ENCODE results near the gene LDLRAD4. TPM values are rescaled to one million over a fixed set of nuclear protein-coding genes. Genes with fewer than 3 reads are reported as not detected.

The LDLRAD4 gene
- total and polyA plus RNA-seq, 2 donors (not counting 1 experiment from before 2014, with no cell fraction given), result 13.9 to 35.7 TPM

- Histone ChIP-seq H4K20me1 (ENCODE audit: control insufficient read depth, insufficient read depth, low read length, poor library complexity, severe bottlenecking) (no peaks in the 10 kb centered on the region), H3K4me3 (ENCODE audit: control extremely low read depth in 1 of 5, extremely low read depth in 1 of 5, insufficient read depth in 1 of 5, low read depth in 2 of 5, low read length in 4 of 5) (no peak overlapping the region), H3K4me2 (replicated peaks; ENCODE audit: low read depth, low read length, poor library complexity, severe bottlenecking) (peak overlapping the region; percentile 5), H3K36me3 (replicated peaks in 1 of 2; ENCODE audit: control extremely low read depth in 1 of 2, control insufficient read depth in 1 of 2, extremely low read depth in 1 of 2, insufficient read depth in 2 of 2, low read length in 1 of 2) (peaks cover 0 to 4% of the 10 kb centered on the region in 2 experiments), H3K9me3 (ENCODE audit: control extremely low read depth in 1 of 3, control insufficient read depth in 2 of 3, insufficient read depth in 1 of 3, low read length in 2 of 3) (no peaks in the 10 kb centered on the region), H3K27me3 (replicated peaks in 1 of 4; ENCODE audit: control extremely low read depth in 1 of 4, control insufficient read depth in 3 of 4, insufficient read depth in 4 of 4, low read length in 3 of 4) (no peaks in the 10 kb centered on the region), H3K27ac (ENCODE audit: low read length in 2 of 2) (no peak overlapping the region), H2AFZ (ENCODE audit: insufficient read depth, low read depth, low read length, poor library complexity, severe bottlenecking) (no peak overlapping the region), H3K9ac (ENCODE audit: low read length) (no peak overlapping the region), H3K4me1 (ENCODE audit: control insufficient read depth in 2 of 2, insufficient read depth in 2 of 2, low read length in 2 of 2) (peaks cover 38 to 45% of the 10 kb centered on the region in 2 donors), H3K79me2 (ENCODE audit: control insufficient read depth, insufficient read depth, low read length) (peaks cover 62% of the 10 kb centered on the region)
- 43% methylated on average over 12 of the region's 12 CpGs for WGBS (ENCODE audit: insufficient coverage)
- Mint-ChIP-seq H3K9me3 (ENCODE audit: insufficient read depth) (no peaks in the 10 kb centered on the region), H3K4me1 (peaks cover 45% of the 10 kb centered on the region), H3K27ac (no peak overlapping the region), H3K4me3 (no peak overlapping the region), H3K27me3 (no peaks in the 10 kb centered on the region)
- DNase-seq (no peak), ATAC-seq (ENCODE audit: low read depth) (no peak)
- TF ChIP-seq CTCF (IDR thresholded peaks at IDR 0.05), result no peak
- TF ChIP-seq EZH2 (IDR thresholded peaks at IDR 0.05; ENCODE audit: borderline replicate concordance, insufficient read depth, low read depth, low read length, poor library complexity, severe bottlenecking), result no peak
- intact Hi-C loops (cut with micrococcal nuclease), result no loop called here
- CTCF ChIA-PET, result interaction anchor here (6.4 kb wide), 1 partner anchor 18 kb away, joined by 54 read pairs; no protein-coding TSS in a partner anchor
- POLR2A ChIA-PET, result no interaction called here
Measured at GRCh38 chr18:13540477-13541182, 322.1 kb downstream of the LDLRAD4 start.
